COLO668 (cell line): Measurements from ENCODE around the gene MAP2K3.
A peak's percentile ranks its signal among the peaks of the same experiment; 100 is the strongest.

Source experiments
- DNase-seq: peaks from one replicate; lab custom pipeline; 2025; ENCODE audit not compliant: unreplicated experiment; lab: John Stamatoyannopoulos, UW

The MAP2K3 gene

GRCh38 chr17:21282231-21282630 lies 2.3 kb upstream of the MAP2K3 start:
- no peak for DNase-seq

GRCh38 chr17:21282850-21283249 lies 1.7 kb upstream of the MAP2K3 start:
- no peak for DNase-seq

GRCh38 chr17:21283482-21284318 lies 811 bp upstream of the MAP2K3 start:
- DNase-seq = peak; percentile 49

- peak; percentile 23 for DNase-seq
Observed at GRCh38 chr17:21285164-21286065, 904 bp downstream of the MAP2K3 start.

GRCh38 chr17:21286066-21286770 lies 1.7 kb downstream of the MAP2K3 start:
- DNase-seq = peak; percentile 73

GRCh38 chr17:21286909-21287702 lies 2.6 kb downstream of the MAP2K3 start:
- DNase-seq = peak; percentile 29

GRCh38 chr17:21287703-21288449 lies 3.4 kb downstream of the MAP2K3 start:
- DNase-seq = peak; percentile 91

- peak; percentile 34 for DNase-seq
Observed at GRCh38 chr17:21288571-21289017, 4.1 kb downstream of the MAP2K3 start.

GRCh38 chr17:21289175-21289901 lies 4.8 kb downstream of the MAP2K3 start:
- DNase-seq = no peak

- DNase-seq = no peak
Observed at GRCh38 chr17:21289902-21290571, 5.5 kb downstream of the MAP2K3 start.

GRCh38 chr17:21291357-21291756 lies 6.8 kb downstream of the MAP2K3 start:
- no peak for DNase-seq

- no peak for DNase-seq
Observed at GRCh38 chr17:21291862-21292261, 7.4 kb downstream of the MAP2K3 start.

- no peak for DNase-seq
Observed at GRCh38 chr17:21292867-21293830, 8.6 kb downstream of the MAP2K3 start.

GRCh38 chr17:21293831-21294210 lies 9.3 kb downstream of the MAP2K3 start:
- no peak for DNase-seq

- no peak for DNase-seq
Observed at GRCh38 chr17:21294321-21295035, 10.0 kb downstream of the MAP2K3 start.

GRCh38 chr17:21295036-21295952 lies 10.8 kb downstream of the MAP2K3 start:
- DNase-seq = peak; percentile 77
